AG08396 (cell line): Measurements from ENCODE around the gene LVRN.

Source experiments
- DNase-seq: peaks from one replicate; pipeline ENCODE4 v3.0.0; 2012; ENCODE audit warnings: low spot score, mixed read lengths

Gene LVRN

GRCh38 chr5:116025866-116026265 lies 63.6 kb downstream of the LVRN start:
- no peak for DNase-seq

GRCh38 chr5:116032094-116032517 lies 69.8 kb downstream of the LVRN start, which contains the start of gene ARL14EPL:
TSS of gene ARL14EPL (plus strand) at chr5:116032472. CDS start at chr5:116051466, 18,994 bp downstream.
- DNase-seq: peak; percentile 55

GRCh38 chr5:116032991-116033390 lies 70.7 kb downstream of the LVRN start:
- DNase-seq: no peak

- DNase-seq: no peak
Observed at GRCh38 chr5:116035123-116035522, 72.8 kb downstream of the LVRN start.

- DNase-seq: no peak
Observed at GRCh38 chr5:116037236-116037822, 75.1 kb downstream of the LVRN start.

GRCh38 chr5:116038817-116039216 lies 76.5 kb downstream of the LVRN start:
- no peak for DNase-seq

- no peak for DNase-seq
Observed at GRCh38 chr5:116042375-116042774, 80.1 kb downstream of the LVRN start.

GRCh38 chr5:116044073-116044472 lies 81.8 kb downstream of the LVRN start:
- DNase-seq: no peak

- DNase-seq: no peak
Observed at GRCh38 chr5:116045821-116046220, 83.5 kb downstream of the LVRN start.

- no peak for DNase-seq
Observed at GRCh38 chr5:116046261-116046660, 84.0 kb downstream of the LVRN start.

GRCh38 chr5:116046823-116047222 lies 84.5 kb downstream of the LVRN start:
- no peak for DNase-seq

GRCh38 chr5:116058346-116058936 lies 96.2 kb downstream of the LVRN start:
- no peak for DNase-seq

GRCh38 chr5:116062352-116062751 lies 100.1 kb downstream of the LVRN start:
- no peak for DNase-seq

GRCh38 chr5:116063950-116064349 lies 101.7 kb downstream of the LVRN start:
- no peak for DNase-seq

- peak; percentile 25 for DNase-seq
Observed at GRCh38 chr5:116068028-116068632, 105.9 kb downstream of the LVRN start.

GRCh38 chr5:116071211-116071610 lies 108.9 kb downstream of the LVRN start:
- DNase-seq: no peak

- DNase-seq: no peak
Observed at GRCh38 chr5:116075191-116075831, 113.0 kb downstream of the LVRN start.

GRCh38 chr5:116076496-116076895 lies 114.2 kb downstream of the LVRN start:
- no peak for DNase-seq
